ENCODE results near the gene HNRNPA0. TPM values are rescaled to one million over a fixed set of nuclear protein-coding genes. Genes with fewer than 3 reads are reported as not detected.
"Not testable (repeated sequence)": the region's sequence is repeated elsewhere in the genome, so short reads cannot be mapped to it uniquely, and the experiment has no call there.

The HNRNPA0 gene
- total RNA-seq, 1 experiment from 2014 or later = 13.0 TPM

GRCh38 chr5:137782984-137783536, 28.9 kb upstream of the HNRNPA0 start:
- Histone ChIP-seq H3K4me3 (ENCODE audit: low read length) (no peak overlapping the region), H3K4me2 (ENCODE audit: low read length) (no peak overlapping the region), H2AFZ (ENCODE audit: low read length) (no peak overlapping the region), H3K27ac (ENCODE audit: low read length) (no peak overlapping the region), H3K9me3 (ENCODE audit: low read length) (no peaks in the 10 kb centered on the region), H4K20me1 (ENCODE audit: low read length) (no peaks in the 10 kb centered on the region), H3K9me2 (replicated peaks; ENCODE audit: low read length) (no peaks in the 10 kb centered on the region), H3K27me3 (ENCODE audit: low read length) (no peaks in the 10 kb centered on the region), H3K36me3 (ENCODE audit: low read depth, low read length) (no peaks in the 10 kb centered on the region), H3K79me2 (ENCODE audit: low read length) (no peaks in the 10 kb centered on the region), H3K4me1 (ENCODE audit: insufficient read depth, low read length) (no peaks in the 10 kb centered on the region), H3F3A (ENCODE audit: low read length, unreplicated experiment) (no peaks in the 10 kb centered on the region), H3K9ac (ENCODE audit: low read length) (no peak overlapping the region)
- CTCF ChIA-PET = no interaction called here
- intact Hi-C loops (cut with micrococcal nuclease) = no loop called here
- TF ChIP-seq EZH2phosphoT487 (IDR thresholded peaks at IDR 0.05; ENCODE audit: borderline replicate concordance, low read length) = no peak
- TF ChIP-seq CTCF (conservative IDR thresholded peaks at IDR 0.05; ENCODE audit: low read depth, low read length) = no peak
- TF ChIP-seq EZH2 (IDR thresholded peaks at IDR 0.05; ENCODE audit: low read length, unreplicated experiment) = no peak
- POLR2A ChIA-PET (ENCODE audit: unreplicated experiment) = no interaction called here
- DNase-seq (no peak), ATAC-seq (no peak)
- BruUV-seq (replicated peaks) = no TSS peak

DNA sequence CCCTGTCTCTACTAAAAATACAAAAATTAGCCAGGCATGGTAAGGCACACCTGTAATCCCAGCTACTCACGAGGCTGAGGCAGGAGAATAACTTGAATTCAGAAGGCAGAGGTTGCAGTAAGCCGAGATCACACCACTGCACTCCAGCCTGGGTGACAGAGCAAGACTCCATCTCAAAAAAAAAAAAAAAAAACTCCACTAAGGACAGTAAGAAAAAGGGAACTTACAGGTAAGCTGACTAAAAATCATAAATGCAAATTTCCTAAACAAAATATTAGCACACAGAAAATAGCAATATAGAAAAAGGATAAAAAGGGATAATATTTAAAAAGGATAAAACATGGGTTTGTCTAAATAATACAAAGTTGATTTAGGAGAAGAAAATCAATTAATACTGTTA, 27.9 kb upstream of the HNRNPA0 start:
- no peaks in the 10 kb centered on the region for H3K79me2 ChIP-seq (ENCODE audit: low read length)
- ChIA-PET POLR2A (ENCODE audit: unreplicated experiment) (no interaction called here), CTCF (no interaction called here)
- ATAC-seq = no peak
- H3K4me3 ChIP-seq (ENCODE audit: low read length) = no peak overlapping the region
- no peak overlapping the region for H3K27ac ChIP-seq (ENCODE audit: low read length)
- no peak for DNase-seq
- no peaks in the 10 kb centered on the region for H4K20me1 ChIP-seq (ENCODE audit: low read length)
- no peaks in the 10 kb centered on the region for H3K9me3 ChIP-seq (ENCODE audit: low read length)
- no peak overlapping the region for H2AFZ ChIP-seq (ENCODE audit: low read length)
- H3K36me3 ChIP-seq (ENCODE audit: low read depth, low read length) = no peaks in the 10 kb centered on the region
- TF ChIP-seq EZH2 (IDR thresholded peaks at IDR 0.05; ENCODE audit: low read length, unreplicated experiment) = no peak
- TF ChIP-seq EZH2phosphoT487 (IDR thresholded peaks at IDR 0.05; ENCODE audit: borderline replicate concordance, low read length) = no peak
- no peak for TF ChIP-seq CTCF (conservative IDR thresholded peaks at IDR 0.05; ENCODE audit: low read depth, low read length)
- no TSS peak for BruUV-seq (replicated peaks)
- no peaks in the 10 kb centered on the region for H3F3A ChIP-seq (ENCODE audit: low read length, unreplicated experiment)
- intact Hi-C loops (cut with micrococcal nuclease) = no loop called here
- no peaks in the 10 kb centered on the region for H3K9me2 ChIP-seq (replicated peaks; ENCODE audit: low read length)
- no peaks in the 10 kb centered on the region for H3K27me3 ChIP-seq (ENCODE audit: low read length)
- H3K4me1 ChIP-seq (ENCODE audit: insufficient read depth, low read length) = no peaks in the 10 kb centered on the region
- no peak overlapping the region for H3K9ac ChIP-seq (ENCODE audit: low read length)
- H3K4me2 ChIP-seq (ENCODE audit: low read length) = no peak overlapping the region

DNA sequence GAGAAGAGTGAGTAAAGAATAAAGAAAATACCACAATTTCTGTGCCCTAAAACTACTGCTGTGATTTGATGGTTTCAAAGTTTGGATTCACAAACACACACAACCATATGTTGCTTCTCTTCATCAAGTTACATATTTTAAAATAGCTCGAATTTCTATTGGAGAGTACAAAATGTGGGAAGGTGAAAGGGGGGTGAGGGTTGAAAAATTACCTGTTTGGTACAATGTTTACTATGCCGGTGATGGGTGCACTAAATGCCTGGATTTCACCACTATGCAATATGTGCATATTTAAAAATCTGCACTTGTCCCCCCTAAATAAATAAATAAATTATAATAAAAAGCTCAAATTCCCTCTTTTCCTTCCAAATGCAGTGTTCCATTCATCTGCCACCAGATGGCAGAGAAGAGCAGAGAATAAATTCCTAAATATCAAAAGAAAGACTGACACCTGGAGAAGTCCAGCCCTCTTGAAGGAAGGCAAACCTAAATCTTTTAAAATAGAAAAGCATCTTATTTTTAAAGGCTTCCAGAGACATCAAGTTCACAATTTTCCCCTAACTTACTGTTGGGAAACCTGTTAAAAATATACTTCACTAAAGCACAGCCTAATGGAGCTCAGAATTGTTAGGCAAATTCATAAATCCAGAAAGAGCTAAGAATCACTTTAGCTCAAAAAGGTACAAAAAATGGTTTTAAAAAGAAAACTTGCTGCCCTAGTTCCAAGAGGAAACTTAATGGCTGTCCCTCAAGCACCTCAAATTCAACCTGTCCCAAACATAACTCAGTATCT, 24.8 kb upstream of the HNRNPA0 start:
- intact Hi-C loops (cut with micrococcal nuclease) = loop anchor here (1.0 kb wide), 2 partner anchors 43 to 289 kb away; no protein-coding TSS in a partner anchor
- H3K9me3 ChIP-seq (ENCODE audit: low read length) = no peaks in the 10 kb centered on the region
- ATAC-seq (peak; percentile 40; the same call in 1 of the 2 replicates), DNase-seq (peak; percentile 54)
- POLR2A ChIA-PET (ENCODE audit: unreplicated experiment) = no interaction called here
- H3K79me2 ChIP-seq (ENCODE audit: low read length) = no peaks in the 10 kb centered on the region
- BruUV-seq (replicated peaks) = no TSS peak
- H3K4me3 ChIP-seq (ENCODE audit: low read length) = no peak overlapping the region
- H3K4me1 ChIP-seq (ENCODE audit: insufficient read depth, low read length) = no peaks in the 10 kb centered on the region
- no peaks in the 10 kb centered on the region for H3K36me3 ChIP-seq (ENCODE audit: low read depth, low read length)
- H3K9me2 ChIP-seq (replicated peaks; ENCODE audit: low read length) = no peaks in the 10 kb centered on the region
- no peak overlapping the region for H2AFZ ChIP-seq (ENCODE audit: low read length)
- H3K27me3 ChIP-seq (ENCODE audit: low read length) = no peaks in the 10 kb centered on the region
- no peak overlapping the region for H3K4me2 ChIP-seq (ENCODE audit: low read length)
- H3K27ac ChIP-seq (ENCODE audit: low read length) = no peak overlapping the region
- TF ChIP-seq CTCF (conservative IDR thresholded peaks at IDR 0.05; ENCODE audit: low read depth, low read length) = peak; percentile 67
- TF ChIP-seq EZH2phosphoT487 (IDR thresholded peaks at IDR 0.05; ENCODE audit: borderline replicate concordance, low read length) = no peak
- CTCF ChIA-PET = interaction anchor here (0.5 to 1.5 kb wide), 15 partner anchors 18 to 514 kb away, joined by 3 to 11 read pairs (median 4); no protein-coding TSS in a partner anchor
- no peaks in the 10 kb centered on the region for H4K20me1 ChIP-seq (ENCODE audit: low read length)
- no peak overlapping the region for H3K9ac ChIP-seq (ENCODE audit: low read length)
- no peaks in the 10 kb centered on the region for H3F3A ChIP-seq (ENCODE audit: low read length, unreplicated experiment)

GRCh38 chr5:137767937-137768336, 13.8 kb upstream of the HNRNPA0 start:
- H3K79me2 ChIP-seq (ENCODE audit: low read length); H3F3A ChIP-seq (ENCODE audit: low read length, unreplicated experiment); intact Hi-C loops (cut with micrococcal nuclease); H3K4me2 ChIP-seq (ENCODE audit: low read length); H3K9me3 ChIP-seq (ENCODE audit: low read length); H3K4me3 ChIP-seq (ENCODE audit: low read length); H2AFZ ChIP-seq (ENCODE audit: low read length); DNase-seq; POLR2A ChIA-PET (ENCODE audit: unreplicated experiment); H3K9me2 ChIP-seq (replicated peaks; ENCODE audit: low read length); H3K36me3 ChIP-seq (ENCODE audit: low read depth, low read length); CTCF ChIA-PET; H3K4me1 ChIP-seq (ENCODE audit: insufficient read depth, low read length); H4K20me1 ChIP-seq (ENCODE audit: low read length); H3K27me3 ChIP-seq (ENCODE audit: low read length); H3K9ac ChIP-seq (ENCODE audit: low read length); BruUV-seq (replicated peaks); ATAC-seq; H3K27ac ChIP-seq (ENCODE audit: low read length): not testable (repeated sequence)
